ENCODE data around the gene LDHAL6A.

The LDHAL6A gene

GRCh38 chr11:18495703-18496102, 40.0 kb downstream of the LDHAL6A start:
- no peak for TF ChIP-seq Cebpa-rat (IDR thresholded peaks at IDR 0.05)
- Histone ChIP-seq H3K27ac (no peak overlapping the region), H3K4me3 (no peak overlapping the region), H3K9ac (no peak overlapping the region), H3K9me3 (replicated peaks in 1 of 11) (no peaks in the 10 kb centered on the region), H3K27me3 (no peaks in the 10 kb centered on the region), H4K20me1 (peaks cover 0 to 12% (median 0%) of the 10 kb centered on the region in 11 experiments; a peak in 6 of 22 replicates), H3K36me3 (peaks cover 55 to 95% (median 84%) of the 10 kb centered on the region in 11 experiments), H3K4me1 (peaks cover 0 to 8% (median 7%) of the 10 kb centered on the region in 10 experiments; a peak in 13 of 20 replicates), H3K4me2 (no peak overlapping the region)

GRCh38 chr11:18498039-18498438, 42.4 kb downstream of the LDHAL6A start:
- Histone ChIP-seq H3K4me1 (no peaks in the 10 kb centered on the region), H3K4me3 (no peak overlapping the region), H3K9ac (no peak overlapping the region), H3K4me2 (no peak overlapping the region), H3K9me3 (replicated peaks in 1 of 11) (peaks cover 0 to 10% (median 0%) of the 10 kb centered on the region in 11 experiments; a peak in 3 of 22 replicates), H3K27ac (no peak overlapping the region), H3K36me3 (peaks cover 72 to 95% (median 86%) of the 10 kb centered on the region in 11 experiments), H3K27me3 (no peaks in the 10 kb centered on the region), H4K20me1 (peaks cover 0 to 10% (median 0%) of the 10 kb centered on the region in 11 experiments; a peak in 5 of 22 replicates)
- TF ChIP-seq Cebpa-rat (IDR thresholded peaks at IDR 0.05): no peak

GRCh38 chr11:18501629-18502028, 46.0 kb downstream of the LDHAL6A start:
- H3K9me3 ChIP-seq (replicated peaks in 1 of 11): peaks cover 0 to 10% (median 0%) of the 10 kb centered on the region in 11 experiments; a peak in 3 of 22 replicates
- no peak for TF ChIP-seq Cebpa-rat (IDR thresholded peaks at IDR 0.05)
- no peak overlapping the region for H3K4me3 ChIP-seq
- no peaks in the 10 kb centered on the region for H3K27me3 ChIP-seq
- H3K4me1 ChIP-seq: no peaks in the 10 kb centered on the region
- H3K36me3 ChIP-seq: peaks cover 80 to 96% (median 92%) of the 10 kb centered on the region in 11 experiments
- H3K4me2 ChIP-seq: no peak overlapping the region
- H3K9ac ChIP-seq: no peak overlapping the region
- no peak overlapping the region for H3K27ac ChIP-seq
- H4K20me1 ChIP-seq: no peaks in the 10 kb centered on the region; a peak in 2 of 22 replicates

- no peak for TF ChIP-seq Cebpa-rat (IDR thresholded peaks at IDR 0.05)
- Histone ChIP-seq H4K20me1 (peaks cover 0 to 3% (median 0%) of the 10 kb centered on the region in 11 experiments; a peak in 2 of 22 replicates), H3K27ac (no peak overlapping the region), H3K4me2 (no peak overlapping the region), H3K4me1 (no peaks in the 10 kb centered on the region), H3K9ac (no peak overlapping the region), H3K36me3 (peaks cover 83 to 97% (median 94%) of the 10 kb centered on the region in 11 experiments), H3K9me3 (replicated peaks in 1 of 11) (peaks cover 0 to 10% (median 0%) of the 10 kb centered on the region in 11 experiments; a peak in 3 of 22 replicates), H3K27me3 (no peaks in the 10 kb centered on the region), H3K4me3 (no peak overlapping the region)
These were observed 46.7 kb downstream of the LDHAL6A start for GRCh38 chr11:18502352-18502751.

GRCh38 chr11:18521122-18521521, 65.5 kb downstream of the LDHAL6A start:
- H3K9ac ChIP-seq: no peak overlapping the region
- H3K4me2 ChIP-seq: no peak overlapping the region
- H4K20me1 ChIP-seq: peaks cover 0 to 66% (median 21%) of the 10 kb centered on the region in 11 experiments; a peak in 12 of 22 replicates
- no peak overlapping the region for H3K27ac ChIP-seq
- peaks cover 10 to 80% (median 50%) of the 10 kb centered on the region in 11 experiments for H3K36me3 ChIP-seq
- H3K27me3 ChIP-seq: no peaks in the 10 kb centered on the region
- no peak overlapping the region for H3K4me3 ChIP-seq
- no peak for TF ChIP-seq Cebpa-rat (IDR thresholded peaks at IDR 0.05)
- no peaks in the 10 kb centered on the region for H3K9me3 ChIP-seq (replicated peaks in 1 of 11)
- H3K4me1 ChIP-seq: peaks cover 6 to 17% (median 13%) of the 10 kb centered on the region in 10 experiments; a peak in 18 of 20 replicates

GRCh38 chr11:18522388-18522787, 66.7 kb downstream of the LDHAL6A start:
- peaks cover 9 to 18% (median 15%) of the 10 kb centered on the region in 10 experiments for H3K4me1 ChIP-seq
- TF ChIP-seq Cebpa-rat (IDR thresholded peaks at IDR 0.05): no peak
- no peak overlapping the region for H3K27ac ChIP-seq
- H3K27me3 ChIP-seq: no peaks in the 10 kb centered on the region
- peaks cover 0 to 61% (median 21%) of the 10 kb centered on the region in 11 experiments; a peak in 11 of 22 replicates for H4K20me1 ChIP-seq
- H3K9ac ChIP-seq: no peak overlapping the region
- no peak overlapping the region for H3K4me3 ChIP-seq
- no peaks in the 10 kb centered on the region for H3K9me3 ChIP-seq (replicated peaks in 1 of 11)
- peaks cover 5 to 67% (median 44%) of the 10 kb centered on the region in 11 experiments; a peak in 20 of 22 replicates for H3K36me3 ChIP-seq
- H3K4me2 ChIP-seq: no peak overlapping the region

- Histone ChIP-seq H3K9me3 (replicated peaks in 1 of 11) (no peaks in the 10 kb centered on the region), H4K20me1 (peaks cover 0 to 54% (median 20%) of the 10 kb centered on the region in 11 experiments; a peak in 11 of 22 replicates), H3K4me1 (peaks cover 16 to 25% (median 21%) of the 10 kb centered on the region in 10 experiments), H3K9ac (no peak overlapping the region), H3K4me2 (no peak overlapping the region), H3K27ac (no peak overlapping the region), H3K27me3 (no peaks in the 10 kb centered on the region), H3K4me3 (no peak overlapping the region), H3K36me3 (peaks cover 5 to 60% (median 38%) of the 10 kb centered on the region in 11 experiments; a peak in 20 of 22 replicates)
- no peak for TF ChIP-seq Cebpa-rat (IDR thresholded peaks at IDR 0.05)
These were observed 67.4 kb downstream of the LDHAL6A start for GRCh38 chr11:18523084-18523483.

GRCh38 chr11:18524248-18524647, 68.6 kb downstream of the LDHAL6A start:
- Histone ChIP-seq H3K9ac (peak overlapping the region in 1 of 11 experiments; percentile 34; a peak in 1 of 22 replicates), H3K4me2 (peak overlapping the region in 2 of 11 experiments; percentile 90 to 91; a peak in 1 of 22 replicates), H3K4me1 (peaks cover 16 to 28% (median 21%) of the 10 kb centered on the region in 10 experiments), H3K9me3 (replicated peaks in 1 of 11) (no peaks in the 10 kb centered on the region), H3K36me3 (peaks cover 0 to 49% (median 28%) of the 10 kb centered on the region in 11 experiments; a peak in 17 of 22 replicates), H3K4me3 (no peak overlapping the region), H3K27me3 (no peaks in the 10 kb centered on the region), H4K20me1 (peaks cover 0 to 42% (median 11%) of the 10 kb centered on the region in 11 experiments; a peak in 11 of 22 replicates), H3K27ac (no peak overlapping the region)
- no peak for TF ChIP-seq Cebpa-rat (IDR thresholded peaks at IDR 0.05)

GRCh38 chr11:18526130-18526520, 70.5 kb downstream of the LDHAL6A start:
- Histone ChIP-seq H3K27me3 (no peaks in the 10 kb centered on the region), H3K9me3 (replicated peaks in 1 of 11) (no peaks in the 10 kb centered on the region), H4K20me1 (peaks cover 0 to 27% (median 9%) of the 10 kb centered on the region in 11 experiments; a peak in 10 of 22 replicates), H3K36me3 (peaks cover 0 to 45% (median 26%) of the 10 kb centered on the region in 11 experiments; a peak in 18 of 22 replicates), H3K27ac (peak overlapping the region; percentile 93 to 99 (median 97)), H3K4me2 (peak overlapping the region; percentile 79 to 94 (median 90)), H3K4me1 (peaks cover 16 to 28% (median 21%) of the 10 kb centered on the region in 10 experiments), H3K9ac (peak overlapping the region; percentile 89 to 99 (median 94)), H3K4me3 (peak overlapping the region; percentile 66 to 92 (median 84))
- TF ChIP-seq Cebpa-rat (IDR thresholded peaks at IDR 0.05): no peak
